Trophoblast cell (in vitro differentiated cells and primary cell): ENCODE results near the gene CPA5.
A peak's percentile ranks its signal among the peaks of the same experiment; 100 is the strongest.

Experiments
- DNase-seq, 2 donors: peaks; one replicate each; pipeline ENCODE4 v3.0.0-alpha.2; 2016
- H2AFZ ChIP-seq: 2 replicates; pipeline ENCODE4 v1.6.1; 2013; ENCODE audit warnings: low read length, moderate library complexity, mild to moderate bottlenecking; ENCODE audit not compliant: insufficient read depth, poor library complexity
- H2AK5ac ChIP-seq: 2 replicates; pipeline ENCODE4 v1.6.1; 2013; ENCODE audit warnings: mild to moderate bottlenecking, low read length
- H2BK120ac ChIP-seq: 2 replicates; pipeline ENCODE4 v1.6.1; 2013; ENCODE audit warnings: low read length, mild to moderate bottlenecking, moderate library complexity; ENCODE audit not compliant: insufficient read depth, poor library complexity
- H2BK12ac ChIP-seq: 2 replicates; pipeline ENCODE4 v1.6.1; 2013; ENCODE audit warnings: mild to moderate bottlenecking, low read length, moderate library complexity
- H2BK5ac ChIP-seq: 2 replicates; pipeline ENCODE4 v1.6.1; 2013; ENCODE audit warnings: low read length, low read depth, moderate library complexity, mild to moderate bottlenecking; ENCODE audit not compliant: poor library complexity
- H3K14ac ChIP-seq: 2 replicates; pipeline ENCODE4 v1.6.1; 2013; ENCODE audit warnings: mild to moderate bottlenecking, low read length
- H3K18ac ChIP-seq: 2 replicates; pipeline ENCODE4 v1.6.1; 2013; ENCODE audit warnings: mild to moderate bottlenecking, low read length
- H3K23ac ChIP-seq: 2 replicates; pipeline ENCODE4 v1.6.1; 2013; ENCODE audit warnings: low read length
- H3K27ac ChIP-seq: 2 replicates; pipeline ENCODE4 v1.5.1; 2013; ENCODE audit warnings: low read depth, mild to moderate bottlenecking, inconsistent platforms, low read length, moderate library complexity
- H3K27me3 ChIP-seq: 2 replicates; pipeline ENCODE4 v1.6.1; 2013; ENCODE audit warnings: inconsistent platforms, mild to moderate bottlenecking, low read length, moderate library complexity; ENCODE audit not compliant: insufficient read depth
- H3K36me3 ChIP-seq, 2 experiments: 1 replicate in 1 of 2; 2 replicates in 1 of 2; pipeline ENCODE4 v1.6.1; 2013; ENCODE audit warnings: low read length in 2 of 2, mild to moderate bottlenecking in 2 of 2, moderate library complexity in 1 of 2; ENCODE audit not compliant: insufficient read depth in 2 of 2, control insufficient read depth in 1 of 2
- H3K4ac ChIP-seq: 2 replicates; pipeline ENCODE4 v1.6.1; 2013; ENCODE audit warnings: low read depth, mild to moderate bottlenecking, low read length, moderate library complexity
- H3K4me1 ChIP-seq, 2 experiments: 1 replicate in 1 of 2; 2 replicates in 1 of 2; pipeline ENCODE4 v1.6.1; 2013; ENCODE audit warnings: low read length in 2 of 2, mild to moderate bottlenecking in 2 of 2, moderate library complexity in 1 of 2; ENCODE audit not compliant: insufficient read depth in 2 of 2, control insufficient read depth in 1 of 2
- H3K4me2 ChIP-seq: 2 replicates; pipeline ENCODE4 v1.6.1; 2013; ENCODE audit warnings: inconsistent platforms, mild to moderate bottlenecking, low read length, moderate library complexity
- H3K4me3 ChIP-seq: 2 replicates; pipeline ENCODE4 v1.5.1; 2013; ENCODE audit warnings: mild to moderate bottlenecking, low read depth, low read length, inconsistent platforms
- H3K79me1 ChIP-seq: one replicate; pipeline ENCODE4 v1.6.1; 2013; ENCODE audit warnings: low read length
- H3K79me2 ChIP-seq: 2 replicates; pipeline ENCODE4 v1.6.1; 2013; ENCODE audit warnings: low read length, mild to moderate bottlenecking; ENCODE audit not compliant: control insufficient read depth, insufficient read depth, poor library complexity
- H3K9ac ChIP-seq: 2 replicates; pipeline ENCODE4 v1.6.1; 2013; ENCODE audit warnings: mild to moderate bottlenecking, low read length
- H3K9me3 ChIP-seq: 2 replicates; pipeline ENCODE4 v1.6.1; 2013; ENCODE audit warnings: low read depth, mild to moderate bottlenecking, control low read depth, inconsistent platforms, low read length; ENCODE audit not compliant: insufficient read depth
- H4K12ac ChIP-seq: 2 replicates; pipeline ENCODE4 v1.6.1; 2013; ENCODE audit warnings: low read depth, mild to moderate bottlenecking, low read length, moderate library complexity
- H4K8ac ChIP-seq: 2 replicates; pipeline ENCODE4 v1.6.1; 2013; ENCODE audit warnings: low read depth, mild to moderate bottlenecking, low read length, moderate library complexity
- H4K91ac ChIP-seq: one replicate; pipeline ENCODE4 v1.6.1; 2013; ENCODE audit warnings: low read depth, mild to moderate bottlenecking, low read length, moderate library complexity
- WGBS: extraction: QIAGEN DNeasy Blood & Tissue Kit; methylation state at CpG from one replicate; pipeline ENCODE4 v1.1.7; 2013; ENCODE audit warnings: missing lambda C conversion rate; ENCODE audit not compliant: insufficient read length, insufficient coverage; ENCODE audit errors: extremely low coverage; 5-methylcytosine and 5-hydroxymethylcytosine counted together

CPA5 gene

DNA sequence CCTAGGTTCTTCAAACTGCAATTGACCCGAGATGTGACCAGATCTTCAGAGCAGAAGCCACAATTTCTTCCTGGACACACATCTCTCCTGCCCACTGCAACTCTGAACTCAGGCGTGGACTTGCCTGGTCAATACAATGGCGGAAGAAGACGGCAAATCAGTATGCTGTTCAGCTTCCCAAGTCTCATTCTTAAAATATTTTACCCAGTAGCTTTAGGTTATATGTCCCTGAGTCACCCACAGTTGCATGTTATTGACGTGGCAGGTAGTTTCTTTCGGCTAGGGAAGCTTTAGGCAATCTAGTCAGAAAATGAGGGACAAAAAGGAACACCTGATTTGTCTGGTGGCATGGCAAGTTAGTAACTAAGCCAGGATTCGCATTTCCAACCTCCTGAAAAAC is 73.7 kb downstream of the CPA5 start:
- H3K79me1 ChIP-seq, result peaks cover 6% of the 10 kb centered on the region
- H3K9me3 ChIP-seq, result no peaks in the 10 kb centered on the region
- no peak overlapping the region for H3K4me2 ChIP-seq
- no peak overlapping the region for H2AK5ac ChIP-seq
- no peak overlapping the region for H3K4me3 ChIP-seq
- peak; percentile 71 to 90 for DNase-seq
- H3K14ac ChIP-seq, result peak overlapping the region; percentile 22
- H4K8ac ChIP-seq, result peak overlapping the region; percentile 27
- peaks cover 3 to 6% of the 10 kb centered on the region in 2 experiments for H3K4me1 ChIP-seq
- H2BK12ac ChIP-seq, result no peak overlapping the region
- H3K4ac ChIP-seq, result no peak overlapping the region
- no peak overlapping the region for H4K12ac ChIP-seq
- H3K27ac ChIP-seq, result peak overlapping the region; percentile 36
- no peak overlapping the region for H2BK120ac ChIP-seq
- H3K9ac ChIP-seq, result no peak overlapping the region
- no peak overlapping the region for H3K23ac ChIP-seq
- H2BK5ac ChIP-seq, result peak overlapping the region; percentile 52
- no peaks in the 10 kb centered on the region for H3K79me2 ChIP-seq
- no CpG with 5 or more reads among the region's 7 CpGs for WGBS
- H3K36me3 ChIP-seq, result no peaks in the 10 kb centered on the region
- H3K18ac ChIP-seq, result no peak overlapping the region
- no peak overlapping the region for H2AFZ ChIP-seq
- no peaks in the 10 kb centered on the region for H3K27me3 ChIP-seq
- no peak overlapping the region for H4K91ac ChIP-seq
